EL (cell line): ENCODE measurements around the gene ERICH6B.

Experiments
- DNase-seq: peaks from one replicate; pipeline ENCODE4 v3.0.0-alpha.2; 2016

The ERICH6B gene

DNA sequence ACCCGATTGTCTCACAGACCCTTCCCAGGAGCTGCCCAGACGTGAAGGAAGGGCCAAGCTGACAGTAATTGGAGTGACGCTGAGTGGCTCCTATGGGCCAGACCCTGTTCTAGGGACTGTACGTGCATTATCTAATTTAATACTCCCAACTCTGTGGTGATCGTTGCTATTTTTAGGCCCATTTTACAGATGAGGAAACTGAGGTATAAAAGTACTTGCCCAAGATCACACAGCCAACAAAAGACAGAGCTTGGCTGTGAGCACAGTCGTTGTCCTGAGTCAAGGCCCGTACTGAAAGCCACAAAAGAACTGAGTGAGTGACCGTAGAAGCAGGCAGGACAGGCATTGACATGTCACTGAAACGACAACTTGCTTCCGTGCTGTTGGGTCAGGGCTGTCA lies 74.7 kb downstream of the ERICH6B start:
- DNase-seq, result no peak

DNA sequence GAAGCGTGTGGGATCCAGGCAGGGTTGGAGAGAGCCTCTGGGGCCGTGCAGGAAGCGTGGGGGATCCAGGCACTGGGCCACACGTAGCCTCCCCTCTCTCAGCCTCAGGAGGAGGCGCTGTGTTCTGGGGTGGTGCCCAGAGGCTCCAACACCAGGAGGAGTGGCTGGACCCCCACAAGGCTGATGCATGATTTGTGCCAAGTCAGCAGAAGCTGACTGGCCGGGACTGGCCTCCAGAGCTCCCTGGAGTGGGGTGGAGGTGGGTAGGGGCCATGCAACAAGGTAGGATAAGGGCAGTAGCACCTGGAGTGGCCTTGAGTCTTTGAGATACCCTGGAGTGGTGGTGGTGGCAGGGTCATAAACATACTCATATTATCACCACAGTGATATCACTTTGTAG lies 75.3 kb downstream of the ERICH6B start:
- no peak for DNase-seq

DNA sequence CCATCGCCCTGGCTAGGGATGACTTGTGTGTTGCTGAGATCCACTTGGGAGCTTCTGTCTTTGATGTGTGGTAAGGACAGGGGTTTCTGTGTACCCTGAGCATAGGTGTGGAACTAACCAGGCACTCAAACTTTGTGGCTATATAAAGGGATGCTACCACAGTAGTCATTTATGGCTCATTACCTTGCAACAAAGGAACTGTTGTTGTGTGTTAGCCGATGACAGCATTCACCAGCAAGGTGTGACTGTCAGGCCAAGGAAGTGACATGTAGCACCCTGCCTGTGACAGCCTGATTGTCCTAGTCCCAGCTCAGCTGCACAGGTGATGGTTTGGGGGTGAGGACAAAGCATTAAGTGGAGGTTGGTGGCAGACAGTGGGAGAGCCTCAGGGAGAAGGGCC lies 77.2 kb downstream of the ERICH6B start:
- DNase-seq, result no peak

DNA sequence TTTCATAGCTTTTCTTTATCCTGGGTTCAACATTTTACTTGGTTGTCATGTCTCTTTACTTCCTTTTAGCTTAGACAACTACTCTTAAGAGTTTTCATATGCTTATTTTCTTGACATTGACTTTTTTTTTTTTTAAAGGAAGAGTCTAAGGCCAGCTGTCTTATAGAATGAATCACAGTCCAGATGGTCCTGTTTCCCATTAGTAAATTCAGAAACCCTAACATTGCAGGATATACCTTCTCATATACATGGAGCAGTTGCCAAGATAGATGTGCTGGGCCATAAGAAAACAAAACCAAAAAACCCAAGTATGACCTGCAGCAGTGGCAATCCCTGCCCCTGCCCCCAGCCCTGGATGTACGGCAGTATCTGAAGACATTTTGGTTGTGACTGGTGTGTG lies 78.0 kb downstream of the ERICH6B start:
- DNase-seq, result no peak

DNA sequence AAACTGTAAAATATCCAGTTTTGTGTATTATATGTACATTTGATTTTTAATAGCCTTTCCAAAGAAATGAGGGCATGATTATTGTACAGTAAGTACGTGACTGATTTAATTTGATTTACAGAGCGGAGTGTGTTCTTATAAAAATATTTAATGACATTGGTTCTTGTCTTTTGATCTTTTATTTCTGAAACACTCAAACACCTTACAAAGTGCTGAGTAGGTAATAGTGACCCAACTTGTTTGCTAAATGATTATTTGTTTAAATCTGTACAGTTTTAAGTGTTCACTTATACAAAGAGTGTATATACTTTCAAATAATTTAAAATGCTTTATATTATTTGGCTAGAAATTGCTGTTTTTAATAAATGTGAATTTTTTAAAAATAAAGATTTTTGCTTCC lies 79.3 kb downstream of the ERICH6B start:
- no peak for DNase-seq

DNA sequence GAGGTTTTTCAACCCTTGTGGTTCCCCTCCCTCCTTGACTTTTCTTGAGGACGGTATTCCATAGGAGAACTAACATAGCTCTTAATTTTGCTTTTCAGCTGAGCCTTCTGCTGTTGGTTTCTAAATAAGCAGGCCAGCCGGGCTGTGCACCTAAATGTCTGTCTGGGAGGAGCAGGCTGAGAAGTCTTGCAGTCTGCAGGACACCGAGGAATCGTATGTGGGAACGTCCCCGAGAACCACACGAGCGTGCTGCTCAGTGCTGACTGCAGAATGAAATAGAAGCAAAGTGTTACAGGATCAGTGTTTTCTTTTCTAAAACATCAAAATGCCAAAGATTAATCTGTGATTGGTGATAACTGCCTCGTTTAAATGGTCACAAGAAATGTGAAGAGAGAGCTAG lies 80.9 kb downstream of the ERICH6B start:
- no peak for DNase-seq

DNA sequence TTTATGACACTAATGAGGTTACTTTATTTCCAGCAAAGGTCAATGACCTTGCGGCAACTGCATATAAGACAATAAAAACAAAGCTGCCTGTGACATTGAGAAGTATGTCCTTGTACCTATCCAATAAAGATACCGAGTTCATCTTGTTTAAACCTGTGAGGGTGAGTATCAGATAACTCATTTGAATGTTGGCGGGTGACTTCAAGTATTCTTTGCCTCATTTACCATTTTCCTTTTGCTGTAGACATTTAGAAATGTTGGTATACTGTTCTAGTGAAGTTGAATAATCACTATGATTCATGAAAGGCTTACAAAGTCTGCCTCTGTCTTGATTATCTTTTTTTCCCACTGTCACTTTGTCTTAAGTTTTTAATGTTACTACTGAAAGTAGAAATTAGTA lies 85.8 kb downstream of the ERICH6B start:
- no peak for DNase-seq

DNA sequence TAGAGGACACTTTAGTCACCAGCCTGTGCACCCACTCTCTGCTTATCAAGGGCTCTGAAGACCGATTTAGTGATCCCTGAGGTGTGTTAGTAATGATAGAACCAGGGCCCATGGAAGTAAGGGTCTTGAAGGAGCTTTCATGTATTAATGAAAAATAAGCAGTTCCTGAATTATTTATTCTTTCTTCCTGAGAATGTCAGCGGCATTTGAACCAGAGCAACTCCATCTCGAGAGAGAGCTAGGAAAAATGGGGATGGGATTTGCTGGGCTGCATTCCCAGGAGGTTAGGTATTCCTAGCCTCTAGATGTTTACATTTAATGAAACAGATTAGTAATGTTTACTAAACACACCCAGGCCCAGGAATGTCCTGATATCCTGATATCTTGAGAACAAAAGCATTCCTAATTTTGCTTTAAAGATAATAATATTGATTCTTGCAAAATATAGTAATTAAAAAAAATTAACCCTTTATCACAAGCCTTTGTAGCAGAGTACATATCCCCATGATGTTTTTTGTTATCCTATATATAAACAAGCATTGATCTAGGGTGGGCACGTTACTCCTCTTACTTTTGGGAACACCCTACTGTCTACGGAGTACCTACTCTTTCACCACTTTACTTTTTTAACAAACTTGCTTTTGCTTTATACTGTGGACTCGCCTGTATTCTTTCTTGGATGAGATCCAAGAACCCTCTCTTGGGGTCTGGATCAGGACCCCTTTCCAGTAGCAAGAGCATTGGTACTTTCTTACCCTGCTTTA lies 87.7 kb downstream of the ERICH6B start:
- peak; percentile 28 for DNase-seq

DNA sequence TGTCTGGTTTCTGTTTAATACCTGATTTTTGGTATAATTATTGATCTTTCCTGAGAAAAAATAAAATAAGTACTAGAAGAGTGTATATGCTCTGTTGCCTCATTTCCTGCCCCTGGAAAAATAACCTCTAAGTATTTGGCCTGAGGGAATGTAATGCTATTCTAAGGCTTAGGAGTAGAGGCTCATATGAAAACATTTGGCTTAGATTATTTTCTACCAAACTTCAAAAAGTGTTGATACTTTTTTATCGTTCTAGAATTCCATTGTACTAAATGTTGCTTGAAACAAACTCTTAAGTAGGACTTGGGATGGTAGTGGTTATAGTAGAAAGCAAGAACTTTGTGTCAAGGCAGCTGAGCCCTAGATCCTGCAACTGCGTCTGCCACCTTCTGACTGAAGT lies 93.0 kb downstream of the ERICH6B start:
- DNase-seq, result peak; percentile 56

DNA sequence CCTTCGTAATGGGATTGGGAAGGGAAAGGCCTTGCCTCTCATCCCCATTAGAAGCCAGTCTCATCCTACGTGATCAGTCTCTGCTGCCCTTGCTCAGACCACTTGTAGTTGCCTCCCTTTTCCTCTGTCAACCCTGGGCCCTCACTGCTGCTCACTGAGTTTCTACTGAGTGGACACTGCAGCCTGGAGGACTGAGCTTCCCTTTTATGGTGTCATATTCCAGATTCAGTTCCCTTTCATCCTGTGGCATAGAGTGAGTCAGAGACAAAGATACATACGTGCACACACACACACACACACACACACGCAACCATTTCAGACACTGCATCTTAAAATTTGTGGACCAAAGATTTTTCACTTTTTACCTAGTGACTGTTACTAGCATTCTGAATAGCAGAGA lies 94.2 kb downstream of the ERICH6B start:
- peak; percentile 71 for DNase-seq

DNA sequence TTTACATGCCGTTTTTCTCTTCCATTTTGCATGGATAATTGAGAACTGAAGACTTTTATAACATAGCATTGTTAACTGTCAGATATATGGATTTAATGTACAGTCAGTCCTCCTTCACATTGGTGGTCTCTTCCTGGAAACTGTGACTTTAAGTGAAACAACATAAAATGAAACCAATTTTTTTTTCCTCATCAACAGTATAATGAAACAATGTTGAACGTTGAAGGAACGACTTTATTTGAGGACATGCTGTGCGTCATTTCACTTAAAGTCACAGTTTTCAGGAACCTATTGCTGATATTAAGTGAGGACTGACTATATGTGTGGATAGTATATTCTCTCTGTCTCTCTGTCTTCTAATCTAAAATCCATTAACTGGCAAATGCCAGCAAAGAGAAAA lies 96.0 kb downstream of the ERICH6B start:
- DNase-seq, result no peak

DNA sequence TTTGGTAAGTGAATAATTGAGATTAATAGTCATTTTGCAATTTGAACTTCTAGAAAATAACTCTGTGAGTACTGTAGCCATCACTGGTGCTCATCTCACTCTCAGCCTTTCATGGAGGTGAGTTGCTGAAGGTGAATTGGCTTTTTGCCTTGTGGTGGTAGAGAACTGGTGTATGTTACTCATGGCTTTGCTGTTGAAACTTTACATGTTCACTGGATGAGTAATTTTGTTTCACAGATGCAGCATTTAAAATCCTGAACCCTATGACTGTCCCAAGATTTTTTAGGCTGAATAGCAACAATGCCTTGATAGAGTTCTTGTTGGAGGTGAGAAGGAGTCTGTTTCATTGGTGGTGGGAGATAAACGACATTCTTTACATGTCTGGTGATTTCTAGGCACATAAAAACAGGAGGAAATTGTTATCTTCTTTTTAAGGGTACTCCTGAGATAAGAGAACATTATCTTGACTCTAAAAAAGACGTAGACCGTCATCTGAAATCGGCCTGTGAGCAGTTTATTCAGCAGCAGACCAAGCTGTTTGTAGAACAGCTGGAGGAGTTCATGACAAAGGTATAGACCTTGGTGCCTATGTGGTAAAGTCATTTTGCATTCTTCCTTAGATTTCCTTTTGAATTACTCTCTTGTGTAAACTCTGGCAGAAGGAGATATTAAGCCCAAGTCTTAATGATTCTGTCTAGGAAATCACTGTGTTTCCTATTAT lies 96.9 kb downstream of the ERICH6B start:
- DNase-seq, result peak; percentile 47

DNA sequence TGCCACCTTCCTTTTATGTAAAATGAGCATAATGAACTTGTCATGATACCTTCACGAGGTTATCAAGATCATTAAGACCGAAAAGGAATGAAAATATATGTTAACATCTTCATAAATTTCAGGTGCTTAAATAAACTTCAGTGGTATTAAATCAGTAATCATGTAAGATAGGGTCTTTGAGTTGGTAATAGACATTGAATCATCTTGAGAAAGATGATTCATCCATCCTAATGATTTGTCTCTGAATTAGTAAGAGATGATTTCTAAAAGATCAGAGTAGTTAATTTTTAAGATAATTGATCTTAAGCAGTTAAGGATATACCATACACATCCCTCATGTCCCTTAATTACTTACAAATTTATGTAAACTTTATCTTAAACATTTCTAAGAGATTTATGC lies 98.8 kb downstream of the ERICH6B start:
- no peak for DNase-seq

DNA sequence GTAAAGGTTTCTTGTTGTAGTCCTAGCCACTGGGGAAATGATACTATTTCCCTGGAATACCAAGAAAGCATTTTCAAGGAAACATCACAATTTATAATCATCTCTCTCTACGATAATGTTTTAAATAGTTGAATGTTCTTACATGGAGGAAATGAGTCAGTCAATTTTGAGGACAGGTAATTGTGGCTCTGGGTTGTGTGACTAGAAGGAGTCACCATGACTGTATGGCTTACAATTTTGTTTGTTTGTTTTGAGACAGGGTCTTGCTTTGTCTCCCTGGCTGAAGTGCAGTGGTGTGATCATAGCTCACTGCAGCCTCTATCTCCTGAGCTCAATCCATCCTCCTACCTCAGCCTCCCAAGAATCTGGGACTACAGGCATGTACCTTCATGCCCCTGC lies 103.4 kb downstream of the ERICH6B start:
- DNase-seq, result no peak

DNA sequence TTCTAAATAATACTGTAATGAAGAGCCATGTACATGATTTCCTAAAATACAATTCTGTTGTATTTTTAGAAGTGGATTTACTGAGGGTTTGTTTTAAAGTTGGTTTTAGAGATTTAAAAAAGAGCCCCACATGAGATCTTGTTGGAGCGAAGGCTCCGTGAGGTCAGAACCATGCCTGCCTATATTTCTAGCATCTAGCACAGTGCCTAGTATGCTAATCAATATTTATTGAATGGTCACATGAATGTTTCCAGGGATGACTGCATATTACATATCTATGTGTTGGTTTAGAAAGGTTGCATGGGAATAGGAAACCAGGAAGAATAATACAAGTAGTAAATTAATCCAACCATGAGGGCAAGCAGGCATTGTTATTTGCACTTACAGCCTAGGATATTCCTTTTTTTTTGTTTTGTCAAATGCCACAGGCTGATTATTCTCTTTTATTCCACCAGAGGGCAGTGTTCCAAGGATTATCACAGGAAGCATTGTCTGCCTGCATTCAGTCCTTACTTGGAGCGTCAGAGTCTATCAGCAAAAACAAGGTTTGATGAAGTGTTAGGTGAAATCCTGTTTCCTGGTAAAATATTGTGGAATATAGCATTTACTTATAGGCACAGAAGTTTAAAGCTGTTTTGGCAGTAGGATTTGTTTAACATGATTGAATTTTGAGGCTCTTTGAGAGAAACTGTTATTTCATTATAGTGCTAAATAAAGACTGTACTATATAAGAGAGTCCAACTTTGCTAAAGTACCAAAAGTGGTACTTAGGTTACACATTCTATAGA lies 104.0 kb downstream of the ERICH6B start:
- DNase-seq, result peak; percentile 72

DNA sequence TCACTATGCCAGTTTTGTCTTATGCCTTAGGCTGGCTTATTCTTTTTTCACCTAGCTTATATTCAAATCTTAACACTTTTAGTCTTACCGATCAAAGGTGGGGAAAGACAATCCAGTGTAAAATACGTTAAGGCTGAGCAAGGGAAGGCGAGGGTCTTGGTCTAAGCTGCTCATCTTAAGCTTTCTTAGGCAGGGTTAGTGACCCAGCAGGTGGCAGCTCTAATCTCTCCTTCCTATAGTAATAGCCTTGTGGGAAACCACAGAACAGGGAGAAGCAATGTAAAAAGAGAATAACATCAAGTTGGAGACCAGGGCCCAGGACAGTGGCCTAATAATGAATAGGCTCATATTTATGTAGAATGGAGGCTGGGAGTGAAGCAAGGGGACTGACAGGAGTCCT lies 104.9 kb downstream of the ERICH6B start:
- no peak for DNase-seq

DNA sequence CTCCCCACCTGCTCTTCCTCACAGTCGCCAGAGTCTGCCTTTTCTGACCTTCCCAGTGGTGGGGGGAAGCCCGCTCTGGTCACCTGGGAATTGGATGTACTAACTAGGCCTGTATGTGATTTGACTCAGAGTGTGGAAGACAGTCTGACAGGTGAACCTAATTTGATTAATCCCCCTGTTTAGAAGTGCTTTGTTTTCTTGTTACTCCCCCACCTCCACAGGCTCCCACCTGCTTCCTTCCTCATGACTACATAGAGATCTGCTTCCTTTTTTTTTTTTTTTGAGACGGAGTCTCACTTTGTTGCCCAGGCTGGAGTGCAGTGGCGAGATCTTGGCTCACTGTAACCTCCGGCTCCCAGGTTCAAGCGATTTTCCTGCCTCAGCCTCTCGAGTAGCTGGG lies 106.8 kb downstream of the ERICH6B start:
- no peak for DNase-seq

DNA sequence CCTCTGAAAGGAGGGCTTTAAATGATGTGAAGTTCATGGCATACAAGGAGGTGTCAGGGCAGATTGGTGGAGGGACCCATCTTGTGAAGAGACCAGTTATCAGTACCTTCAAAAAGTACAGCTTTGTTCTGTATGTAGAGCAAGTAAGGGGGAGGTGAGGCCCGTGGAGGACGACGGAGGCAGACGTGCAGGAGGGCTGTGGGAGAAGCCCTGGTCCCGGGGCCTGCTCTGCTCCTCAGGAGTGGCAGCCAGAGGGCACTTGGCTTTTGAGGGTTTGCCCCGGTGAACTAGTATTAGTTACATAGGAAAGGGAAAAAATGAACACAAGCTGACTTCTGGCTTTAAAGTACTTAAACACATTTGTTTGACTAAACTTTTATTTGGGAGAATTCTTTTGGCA lies 108.7 kb downstream of the ERICH6B start:
- DNase-seq, result no peak

DNA sequence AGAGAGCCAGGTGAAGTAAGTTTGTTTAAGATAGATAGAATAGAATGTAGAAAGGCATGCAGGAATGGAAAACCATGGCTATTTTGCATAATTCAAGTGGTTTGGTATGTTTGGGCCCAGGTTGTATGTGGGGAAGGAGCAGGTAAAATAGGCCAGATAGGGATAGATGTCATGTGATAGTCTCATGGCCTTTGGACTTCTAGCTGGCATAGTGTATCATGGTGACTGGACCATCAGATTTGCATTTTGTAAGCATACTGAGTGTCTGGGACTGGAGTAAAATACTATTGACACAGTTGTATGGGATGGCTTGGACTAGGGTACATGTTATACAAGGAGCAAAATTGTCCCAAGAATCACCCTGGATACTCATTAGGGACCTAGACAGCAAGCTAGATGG lies 111.9 kb downstream of the ERICH6B start:
- DNase-seq, result no peak

DNA sequence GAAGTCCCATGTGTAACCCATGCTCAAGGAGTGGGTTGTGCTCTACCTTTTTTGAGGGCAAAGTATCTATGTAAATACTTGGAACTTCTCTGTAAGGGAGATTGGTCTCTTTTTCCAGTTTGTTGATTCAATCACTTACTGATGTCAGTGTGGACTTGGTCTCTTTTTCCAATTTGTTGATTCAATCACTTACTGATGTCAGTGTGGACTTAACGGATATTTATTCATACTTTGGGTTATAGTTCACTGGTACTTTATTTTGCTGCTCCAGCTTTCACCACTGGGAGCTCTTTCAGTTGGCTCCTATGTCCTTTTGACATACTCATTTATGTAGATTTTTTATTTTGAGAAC lies 114.4 kb downstream of the ERICH6B start:
- DNase-seq, result no peak

DNA sequence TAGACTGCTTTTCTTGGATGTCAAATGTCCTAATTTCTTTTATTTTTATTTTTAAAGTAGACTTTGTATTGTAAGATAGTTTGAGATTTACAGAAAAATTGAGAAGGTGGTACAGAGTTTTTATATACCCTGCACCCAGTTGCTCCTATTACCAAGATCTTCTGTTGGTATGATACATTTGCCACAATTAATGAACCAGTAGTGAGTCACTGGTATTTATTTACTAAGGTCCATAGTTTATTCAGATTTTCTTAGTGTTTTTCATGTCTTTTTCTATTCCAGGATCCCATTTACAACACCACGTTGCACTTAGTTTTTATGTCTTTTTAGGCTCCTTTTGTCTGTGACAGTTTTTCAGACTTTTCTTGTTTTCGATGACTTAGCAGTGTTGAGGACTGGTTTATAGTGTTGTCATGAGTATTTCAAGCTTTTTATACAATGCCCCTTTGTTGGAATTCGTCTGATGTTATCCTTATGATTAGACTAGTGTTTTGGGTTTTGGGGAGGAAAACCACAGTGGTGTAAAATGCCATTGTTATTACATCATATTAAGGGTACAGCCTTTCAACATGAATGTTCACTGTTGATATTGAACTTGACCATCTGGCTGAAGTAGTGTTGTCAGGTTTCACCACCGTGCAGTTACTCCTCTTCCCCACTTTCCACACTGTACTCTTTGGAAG lies 114.9 kb downstream of the ERICH6B start:
- DNase-seq, result peak; percentile 93

DNA sequence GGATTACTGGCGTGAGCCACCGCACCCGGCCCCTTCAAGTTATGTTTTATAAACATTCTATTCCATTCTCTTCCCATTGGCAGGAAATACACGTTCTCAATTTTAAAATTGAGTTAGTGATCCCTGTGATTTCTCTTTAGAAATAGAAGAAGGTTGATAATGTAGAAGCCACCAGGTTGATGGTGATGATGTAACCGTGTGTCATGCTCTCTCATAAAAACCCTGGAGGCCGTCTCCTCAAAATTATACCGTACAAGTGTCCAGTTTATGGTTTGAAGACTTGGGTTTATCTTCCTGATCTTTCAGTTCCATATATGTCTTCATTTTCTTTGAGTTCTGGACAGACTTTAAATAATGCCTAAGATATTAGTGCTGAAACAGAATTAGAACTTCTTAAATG lies 118.6 kb downstream of the ERICH6B start:
- DNase-seq, result peak; percentile 45

DNA sequence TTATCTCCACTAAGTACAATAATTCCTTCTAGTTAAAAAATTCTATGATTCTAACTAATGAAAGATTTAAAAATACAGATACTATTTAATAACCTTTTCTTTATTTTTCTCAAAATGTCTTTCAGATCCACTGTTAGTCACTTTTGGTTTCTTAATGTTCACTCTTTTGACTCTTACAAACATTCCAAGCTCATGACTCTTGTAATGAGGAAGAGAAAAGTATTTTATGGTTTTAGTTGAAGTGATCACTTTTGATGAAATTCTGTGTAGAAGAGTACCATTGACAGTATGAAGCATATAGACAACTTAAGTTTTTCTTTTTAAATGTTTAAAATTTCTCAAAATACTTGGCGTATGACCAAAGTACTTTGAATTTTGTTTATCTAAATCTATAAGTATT lies 123.0 kb downstream of the ERICH6B start:
- DNase-seq, result peak; percentile 69
